8988T (cell line): ENCODE data around the gene LRRC25.

ENCODE experiments used
- DNase-seq: peaks from one replicate; pipeline ENCODE4 v3.0.0; 2011

Gene LRRC25

DNA sequence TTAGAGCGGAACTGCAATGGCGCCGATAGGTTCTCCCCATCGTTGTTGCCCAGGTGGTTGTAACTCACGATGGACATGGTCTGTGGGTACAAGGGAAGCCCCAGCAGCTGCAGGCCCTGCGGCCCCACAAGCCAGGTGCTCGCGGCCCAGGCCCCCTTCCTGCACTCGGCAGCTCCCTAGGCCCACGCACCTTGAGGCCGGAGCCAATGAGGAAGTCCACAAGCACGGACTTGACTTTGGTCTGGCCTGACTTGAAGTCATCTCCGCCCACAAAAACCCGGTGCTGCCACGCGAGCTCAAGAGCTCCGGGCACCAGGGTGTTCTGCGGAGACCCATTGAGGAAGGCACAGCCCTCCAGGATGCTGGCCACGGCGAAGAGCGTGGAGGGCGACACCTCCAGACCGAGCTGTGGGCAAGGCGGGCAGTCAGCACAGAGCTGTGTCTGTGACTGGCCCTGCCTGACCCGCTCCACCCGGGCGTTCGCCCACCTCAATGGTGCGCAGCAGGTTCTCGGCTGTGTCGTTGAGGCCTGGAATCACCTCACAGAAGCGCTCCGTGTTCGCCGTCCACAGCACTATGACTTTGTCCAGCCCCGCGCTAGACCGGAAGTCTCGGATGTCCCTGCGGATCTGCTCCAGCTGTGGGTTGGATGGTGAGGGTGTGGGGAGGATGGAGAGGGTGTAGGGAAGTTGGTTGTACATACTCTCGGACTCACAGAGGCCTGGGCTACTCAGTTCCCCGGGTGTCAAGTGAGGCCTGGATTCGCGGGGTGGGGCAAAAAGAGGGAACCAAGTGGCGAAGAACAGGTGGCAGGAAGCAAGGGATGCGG lies 38.6 kb upstream of the LRRC25 start:
- peak; percentile 52 for DNase-seq

DNA sequence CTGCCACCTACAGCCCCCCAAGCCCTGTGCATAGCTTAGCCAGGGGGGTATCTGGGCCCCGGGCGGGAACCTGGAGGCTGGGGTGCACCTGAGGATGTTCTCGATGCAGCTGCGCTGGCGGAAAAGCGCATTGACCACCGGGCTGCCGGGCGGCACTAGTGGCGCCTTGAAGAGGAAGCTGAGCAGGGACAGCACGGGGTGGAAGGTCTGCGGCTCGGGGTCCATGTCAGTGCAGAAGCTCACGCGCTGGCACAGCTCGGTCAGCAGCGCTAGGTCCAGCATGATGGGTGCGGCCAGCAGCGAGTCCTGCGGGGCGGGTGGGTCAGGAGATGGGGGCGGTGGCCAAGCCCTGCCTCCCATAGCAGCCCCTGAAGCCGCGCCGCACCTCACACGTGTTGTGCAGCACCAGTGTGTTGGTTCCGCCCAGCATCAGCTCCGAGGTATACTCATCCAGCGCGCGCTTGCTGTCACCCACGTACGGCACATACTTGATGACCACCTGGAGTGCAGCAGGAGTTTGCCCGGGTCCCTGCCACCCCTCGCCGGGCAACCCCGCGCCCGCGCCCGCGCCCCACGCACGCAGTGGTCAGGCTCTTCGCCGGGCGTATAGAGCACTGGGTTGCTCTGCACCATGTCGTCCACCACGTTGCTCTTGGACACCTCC lies 37.9 kb upstream of the LRRC25 start:
- DNase-seq: peak; percentile 56

DNA sequence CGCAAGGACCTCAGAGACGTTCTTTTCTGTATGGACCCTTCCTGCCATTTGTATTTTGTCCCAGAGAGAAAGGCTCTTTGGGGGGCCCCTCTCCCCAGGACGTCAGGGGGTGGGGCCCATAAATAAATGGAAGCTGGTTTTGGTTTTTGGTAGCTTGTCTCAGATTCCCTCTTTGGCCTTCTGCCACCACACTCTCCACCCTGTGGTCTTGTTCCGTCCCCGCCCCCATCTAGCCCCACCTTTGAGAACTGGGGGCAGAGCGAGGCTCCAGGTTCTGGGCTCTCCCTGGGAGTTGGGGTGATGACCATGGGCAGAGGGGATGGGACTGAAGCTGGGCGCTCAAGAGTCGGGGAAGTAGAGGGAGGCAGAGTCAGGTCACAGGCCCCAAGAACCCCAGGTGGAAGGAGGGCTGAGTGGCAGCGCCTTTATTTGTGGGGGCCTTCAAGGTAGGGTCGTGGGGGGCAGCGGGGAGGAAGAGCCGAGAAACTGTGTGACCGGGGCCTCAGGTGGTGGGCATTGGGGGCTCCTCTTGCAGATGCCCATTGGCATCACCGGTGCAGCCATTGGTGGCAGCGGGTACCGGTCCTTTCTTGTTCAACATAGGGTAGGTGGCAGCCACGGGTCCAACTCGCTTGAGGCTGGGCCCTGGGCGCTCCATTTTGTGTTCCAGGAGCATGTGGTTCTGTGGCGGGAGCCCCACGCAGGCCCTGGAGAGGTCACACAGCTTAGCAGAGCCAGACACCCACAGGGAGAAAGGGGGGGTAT lies 37.2 kb upstream of the LRRC25 start:
- DNase-seq: peak; percentile 56

DNA sequence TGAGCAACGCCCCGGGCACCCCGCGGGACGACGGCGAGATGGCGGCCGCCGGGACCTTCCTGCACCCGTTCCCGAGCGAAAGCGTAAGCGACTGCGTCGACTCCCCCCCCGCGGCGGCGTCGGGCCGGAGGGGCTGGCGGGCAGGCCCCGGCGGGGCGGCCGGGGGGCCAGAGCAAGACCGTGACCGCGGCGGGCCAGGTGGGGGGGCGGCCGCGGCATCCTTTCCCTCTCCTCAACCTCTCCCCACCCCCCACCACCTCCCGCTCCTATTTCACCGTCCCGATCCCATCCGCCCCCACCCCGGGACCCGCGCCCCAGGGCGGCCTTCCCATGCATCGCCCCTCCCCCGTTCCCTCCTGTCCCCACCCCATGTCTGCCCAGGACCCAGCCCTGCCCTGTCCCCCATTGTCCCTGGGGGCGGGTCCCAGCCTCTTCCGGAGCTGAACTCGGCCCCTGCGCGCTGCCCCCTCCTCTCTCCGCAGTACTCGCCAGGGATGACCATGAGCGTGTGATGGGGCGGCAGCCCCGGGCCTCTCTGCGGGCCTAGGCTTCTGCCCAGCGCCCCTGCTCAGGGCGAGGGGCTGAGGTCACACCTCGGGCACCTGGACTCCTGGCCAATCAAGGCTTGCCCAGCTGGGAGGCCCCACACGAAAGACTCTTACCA lies 36.4 kb upstream of the LRRC25 start:
- DNase-seq: peak; percentile 51

DNA sequence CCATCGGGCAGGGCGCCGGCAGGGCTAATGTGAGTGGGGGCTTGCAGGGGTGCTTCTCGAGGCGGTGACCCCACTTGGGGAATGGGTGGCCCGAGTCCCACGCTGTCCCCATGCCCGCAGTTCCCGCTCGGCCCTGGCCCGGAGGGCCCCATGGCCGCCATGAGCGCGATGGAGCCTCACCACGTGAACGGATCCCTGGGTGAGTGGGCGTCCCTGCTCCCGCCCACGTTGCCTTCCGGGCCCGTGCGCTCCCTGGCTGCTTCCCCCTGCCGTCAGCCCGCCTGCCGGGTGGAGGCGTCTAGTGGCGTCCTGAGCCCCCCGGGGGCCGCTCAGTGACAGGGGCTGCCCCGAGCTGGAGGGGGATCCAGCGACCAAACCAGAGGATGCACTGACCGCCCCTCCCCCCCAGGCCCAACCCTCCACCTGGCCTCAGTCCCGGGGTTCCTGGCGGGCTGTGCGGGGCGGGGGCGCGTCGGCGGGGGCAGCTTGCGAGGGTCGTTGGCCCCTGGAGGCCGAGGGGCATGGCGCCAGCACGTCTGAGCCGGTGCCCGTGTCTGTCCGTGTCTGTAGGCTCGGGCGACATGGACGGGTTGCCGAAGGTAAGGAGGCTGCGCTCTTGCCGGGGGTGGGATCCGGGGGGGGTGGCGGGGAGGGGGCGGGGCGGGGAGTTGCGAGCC lies 35.7 kb upstream of the LRRC25 start:
- DNase-seq: peak; percentile 50

DNA sequence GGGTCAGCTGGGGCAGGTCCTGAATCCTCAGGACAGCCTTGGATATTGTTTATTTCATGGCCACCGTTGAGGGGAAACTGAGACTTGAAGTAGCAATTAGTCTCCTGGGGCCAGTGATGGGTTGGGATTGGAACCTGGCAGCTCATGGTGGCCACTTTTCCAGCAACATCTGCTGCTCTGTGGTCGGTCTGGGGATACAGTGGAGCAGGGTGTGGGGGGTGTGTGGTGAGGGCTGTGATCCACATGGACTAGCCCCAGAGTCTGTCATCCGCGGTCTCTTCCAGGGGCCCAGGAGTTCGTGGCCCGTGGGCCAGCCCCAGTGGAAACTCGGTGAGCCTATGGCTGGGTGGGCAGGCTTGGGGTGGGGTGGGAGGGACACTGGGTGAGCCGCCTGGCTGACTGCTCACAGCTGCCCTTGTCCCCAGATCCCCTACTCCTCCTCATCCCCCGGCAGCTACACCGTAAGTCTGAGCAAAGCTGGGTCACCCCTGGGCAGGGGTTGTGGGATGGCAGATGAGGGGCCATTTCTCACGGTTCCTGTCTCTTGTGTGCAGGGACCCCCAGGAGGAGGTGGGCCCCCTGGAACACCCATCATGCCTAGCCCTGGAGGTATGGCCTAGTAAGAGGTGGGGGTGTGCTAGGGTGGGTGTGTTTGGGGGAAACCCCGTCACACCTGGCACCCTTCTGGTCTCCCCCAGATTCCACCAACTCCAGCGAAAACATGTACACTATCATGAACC lies 35.0 kb upstream of the LRRC25 start:
- peak; percentile 46 for DNase-seq

DNA sequence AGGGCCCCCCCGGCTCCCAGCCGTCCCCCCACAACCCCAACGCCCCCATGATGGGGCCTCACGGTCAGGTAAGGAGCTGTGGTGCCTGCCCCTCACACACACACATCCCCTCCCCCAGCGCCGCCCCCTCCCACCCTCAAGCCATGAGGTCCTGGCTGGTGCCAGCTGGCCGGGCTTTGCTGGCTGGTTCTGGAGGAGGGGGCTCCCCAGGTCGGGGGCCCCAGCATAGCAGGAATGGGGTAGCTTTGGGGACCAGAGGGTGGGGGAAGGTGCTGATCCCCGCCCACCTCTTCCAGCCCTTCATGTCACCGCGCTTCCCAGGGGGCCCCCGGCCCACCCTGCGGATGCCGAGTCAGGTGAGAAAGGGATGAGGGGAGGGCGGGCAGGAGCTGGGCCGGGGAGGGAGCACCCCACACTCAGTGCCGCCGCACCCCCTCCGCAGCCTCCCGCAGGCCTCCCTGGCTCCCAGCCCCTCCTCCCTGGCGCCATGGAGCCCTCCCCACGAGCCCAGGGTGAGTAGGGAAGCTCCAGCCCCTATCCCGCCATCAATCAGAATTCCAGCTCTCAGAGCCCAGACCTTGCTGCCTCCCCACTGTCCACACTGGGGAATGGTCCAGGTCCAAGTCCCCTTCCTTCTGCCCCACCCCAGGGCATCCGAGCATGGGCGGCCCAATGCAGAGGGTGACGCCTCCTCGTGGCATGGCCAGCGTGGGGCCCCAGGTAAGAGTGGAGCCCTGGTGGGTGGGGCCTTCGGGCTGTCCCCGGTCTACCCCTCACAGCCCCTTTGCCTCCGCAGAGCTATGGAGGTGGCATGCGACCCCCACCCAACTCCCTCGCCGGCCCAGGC lies 34.2 kb upstream of the LRRC25 start:
- peak; percentile 32 for DNase-seq

DNA sequence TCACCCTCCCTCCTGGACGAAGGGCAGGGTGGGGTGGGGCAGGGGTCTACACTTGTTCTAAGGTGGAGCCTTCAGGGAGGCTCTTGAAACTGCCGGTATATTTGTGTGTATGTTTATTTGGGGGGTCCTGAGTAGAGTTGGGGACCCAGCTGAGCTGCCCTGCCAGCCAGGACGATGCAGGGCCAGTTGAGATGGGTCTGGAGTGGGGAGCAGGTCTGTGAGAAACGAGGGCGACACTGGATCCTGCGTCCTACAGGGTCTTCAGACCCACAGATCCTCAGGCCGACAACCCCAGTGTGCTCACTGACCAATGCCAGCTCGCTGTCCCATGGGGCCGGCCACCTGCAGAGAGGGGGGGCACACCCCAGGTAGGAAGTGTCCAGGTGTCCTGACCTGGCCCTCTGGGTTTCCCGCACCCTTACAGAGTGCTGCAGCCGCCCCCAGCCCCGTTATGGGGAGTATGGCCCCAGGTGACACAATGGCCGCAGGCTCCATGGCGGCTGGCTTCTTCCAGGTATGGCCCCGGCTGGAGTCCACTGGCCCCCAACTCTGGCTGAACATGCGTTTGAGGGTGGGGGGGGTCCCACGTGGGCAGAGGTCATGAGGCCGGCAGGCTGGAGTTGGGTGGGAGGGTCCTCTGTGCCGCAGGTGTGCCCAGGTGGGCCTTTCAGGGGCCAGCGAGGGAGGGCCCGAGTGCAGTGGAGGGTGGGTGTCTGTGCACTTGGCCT lies 33.2 kb upstream of the LRRC25 start:
- no peak for DNase-seq

DNA sequence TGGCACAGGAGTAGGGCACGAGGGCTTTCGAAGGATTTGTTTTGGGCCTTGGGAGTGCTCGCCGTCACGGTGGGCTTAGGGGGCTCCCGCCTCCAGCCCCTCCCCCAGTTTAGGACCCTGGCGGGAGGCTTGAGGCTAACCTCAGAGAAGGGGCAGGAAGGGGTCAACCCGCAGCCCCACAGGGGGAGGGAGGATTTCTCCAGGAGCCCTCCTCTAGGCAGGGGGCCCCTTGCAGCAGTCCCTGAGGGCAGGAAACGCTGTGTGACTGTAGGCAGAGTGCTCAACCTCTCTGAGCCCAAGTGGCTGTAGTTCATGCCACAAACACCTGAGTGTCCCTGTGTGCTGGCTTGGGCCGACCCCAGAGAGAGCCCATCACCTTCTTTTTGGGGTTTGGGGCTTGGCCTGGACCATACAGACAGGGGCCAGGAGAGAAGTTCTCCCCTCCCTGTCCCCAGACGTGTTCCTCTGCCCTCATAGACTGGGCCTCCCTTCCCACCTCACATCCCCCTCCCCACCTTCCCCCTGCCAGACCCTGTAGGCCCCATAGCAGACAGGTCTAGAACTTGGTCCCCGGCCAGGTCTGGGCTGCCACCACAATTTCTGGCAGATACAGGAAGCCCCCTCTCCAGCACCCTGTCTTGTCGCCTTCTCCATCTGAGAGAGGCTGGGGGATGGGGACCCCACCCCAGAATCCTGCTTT lies 32.4 kb upstream of the LRRC25 start:
- DNase-seq: no peak

DNA sequence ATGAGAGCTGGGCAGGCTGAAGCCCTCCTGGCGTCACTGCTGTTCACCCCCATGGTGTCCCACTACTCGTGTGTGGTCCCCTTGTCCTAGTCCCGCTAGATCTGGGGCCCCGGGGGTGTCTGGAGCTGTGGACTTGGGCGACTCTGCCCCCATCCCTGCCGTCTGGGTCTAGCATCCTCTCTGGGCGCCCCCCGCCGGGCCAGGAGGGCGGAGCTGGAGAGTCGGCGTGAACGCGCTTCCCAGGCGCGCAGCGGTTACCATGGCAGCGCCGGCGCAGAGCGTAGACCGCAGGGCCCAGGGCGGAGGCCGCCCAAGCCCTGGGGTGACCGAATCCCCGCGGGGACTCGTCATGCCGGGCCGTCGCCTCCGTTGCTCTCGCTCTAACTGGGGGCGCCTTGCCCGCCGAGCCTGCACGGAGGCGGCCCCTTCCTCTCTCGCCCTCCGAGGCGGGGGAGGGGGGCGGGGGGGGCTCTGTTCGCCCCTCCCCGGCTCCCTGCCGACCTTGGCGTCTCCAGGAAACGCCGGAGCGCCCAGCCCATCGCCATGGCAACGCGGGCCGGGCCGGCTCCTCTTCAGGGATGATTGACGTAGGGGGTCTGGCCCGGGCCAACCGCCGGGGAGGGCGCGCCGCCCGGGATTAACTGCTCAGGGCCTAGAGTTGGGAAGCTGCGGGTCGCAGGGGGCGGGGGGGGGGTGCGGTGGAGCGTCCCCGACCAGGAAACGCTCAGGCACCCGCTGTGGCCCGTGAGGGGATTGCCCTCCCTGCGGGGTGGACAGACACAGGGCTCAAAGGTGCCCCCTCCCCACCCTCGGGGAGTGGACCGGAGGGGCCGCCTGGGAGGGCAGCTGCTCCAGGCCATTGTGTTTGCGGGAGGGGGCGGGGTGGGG lies 31.6 kb upstream of the LRRC25 start:
- no peak for DNase-seq

DNA sequence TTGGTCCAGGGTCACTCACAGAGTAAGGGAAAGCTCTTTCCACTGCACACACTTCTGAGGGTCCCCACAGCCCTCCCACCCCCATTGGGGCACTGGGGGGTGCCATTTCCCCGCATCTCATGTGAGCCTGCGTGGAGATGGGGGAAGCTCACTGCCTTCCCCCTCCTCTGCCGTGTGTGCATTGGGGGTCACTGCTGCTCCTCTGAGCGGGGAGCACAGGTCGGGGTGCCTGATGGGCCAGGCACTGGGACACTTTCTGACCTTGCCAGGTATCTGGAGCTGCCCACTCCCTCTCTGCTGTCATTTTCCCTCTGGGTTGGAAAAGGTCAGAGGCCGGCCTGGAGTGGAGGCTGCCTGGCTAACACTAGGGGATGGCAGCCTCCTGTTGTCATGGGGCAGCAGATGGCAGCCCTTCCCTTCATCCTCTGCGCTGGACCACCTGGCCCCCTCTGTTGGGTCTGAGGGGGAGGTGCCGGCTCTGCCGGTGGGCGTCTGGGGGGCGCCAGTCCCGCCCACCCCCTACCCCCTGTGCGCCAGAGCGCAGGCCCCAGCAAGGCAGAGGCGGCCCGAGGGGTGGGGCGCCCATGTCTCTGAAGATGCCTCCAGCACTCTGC lies 30.9 kb upstream of the LRRC25 start:
- no peak for DNase-seq

DNA sequence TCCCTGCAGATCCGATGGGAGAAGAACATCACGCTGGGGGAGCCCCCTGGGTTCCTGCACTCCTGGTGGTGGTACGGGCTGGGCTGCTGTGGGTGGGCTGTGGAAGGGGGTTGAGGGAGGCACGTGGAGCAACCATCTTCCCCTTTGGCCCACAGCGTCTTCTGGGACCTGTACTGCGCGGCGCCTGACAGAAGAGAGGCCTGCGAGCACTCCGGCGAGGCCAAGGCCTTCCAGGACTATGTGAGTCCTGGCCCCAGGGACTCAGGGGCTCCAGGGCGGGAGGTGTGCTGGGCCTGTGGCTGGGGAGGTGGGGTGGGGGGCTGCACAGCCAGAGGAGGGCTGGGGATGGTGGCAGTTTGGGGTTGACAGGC lies 30.3 kb upstream of the LRRC25 start:
- DNase-seq: no peak

DNA sequence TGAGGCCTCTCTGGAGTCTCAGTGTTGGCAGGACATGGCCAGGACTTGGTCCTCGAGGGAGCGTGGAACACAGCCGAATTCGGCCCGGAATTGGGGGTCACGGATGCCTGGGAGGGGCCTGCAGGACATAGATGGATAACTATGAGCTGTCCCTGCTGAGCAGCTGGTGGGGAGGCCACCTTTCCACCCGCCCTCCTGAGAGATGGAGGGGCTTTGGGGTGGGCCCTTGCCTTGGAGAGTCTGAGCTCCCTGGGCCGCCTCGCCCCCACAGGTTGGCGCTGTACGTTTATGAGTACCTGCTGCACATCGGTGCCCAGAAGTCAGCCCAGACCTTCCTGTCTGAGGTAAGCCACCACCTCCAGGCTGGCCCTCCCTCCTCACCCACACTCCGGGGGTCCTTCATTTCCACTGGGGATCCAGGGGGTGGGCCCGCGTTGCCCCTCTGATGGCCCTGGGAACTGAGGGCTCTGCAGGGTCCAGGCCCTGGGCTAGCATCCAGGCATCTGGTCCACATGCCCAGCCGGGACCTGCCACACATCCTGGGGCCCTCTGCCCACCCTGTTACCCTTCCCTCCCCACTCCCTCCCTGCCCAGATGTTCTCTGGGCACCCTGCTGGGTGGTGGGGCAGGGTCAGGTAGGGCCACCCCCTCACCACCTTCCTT lies 29.8 kb upstream of the LRRC25 start:
- no peak for DNase-seq

DNA sequence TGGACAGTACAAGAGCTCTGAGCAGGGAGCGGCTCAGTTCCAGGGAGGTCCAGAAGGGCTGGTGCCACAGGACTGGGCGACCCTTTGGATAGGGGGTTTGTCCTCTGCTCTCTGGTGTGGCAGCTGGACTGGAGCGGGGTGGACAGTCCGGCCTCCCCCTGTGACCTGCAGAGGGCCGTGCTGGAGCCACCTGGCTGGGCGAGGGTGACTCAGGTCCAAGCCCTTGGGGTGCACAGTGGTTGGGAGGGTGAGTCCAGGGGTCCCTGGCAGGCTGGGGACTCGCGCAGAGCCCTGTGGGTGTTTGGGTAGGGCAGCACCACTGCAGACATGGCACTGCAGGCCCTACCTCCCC lies 29.0 kb upstream of the LRRC25 start:
- no peak for DNase-seq

DNA sequence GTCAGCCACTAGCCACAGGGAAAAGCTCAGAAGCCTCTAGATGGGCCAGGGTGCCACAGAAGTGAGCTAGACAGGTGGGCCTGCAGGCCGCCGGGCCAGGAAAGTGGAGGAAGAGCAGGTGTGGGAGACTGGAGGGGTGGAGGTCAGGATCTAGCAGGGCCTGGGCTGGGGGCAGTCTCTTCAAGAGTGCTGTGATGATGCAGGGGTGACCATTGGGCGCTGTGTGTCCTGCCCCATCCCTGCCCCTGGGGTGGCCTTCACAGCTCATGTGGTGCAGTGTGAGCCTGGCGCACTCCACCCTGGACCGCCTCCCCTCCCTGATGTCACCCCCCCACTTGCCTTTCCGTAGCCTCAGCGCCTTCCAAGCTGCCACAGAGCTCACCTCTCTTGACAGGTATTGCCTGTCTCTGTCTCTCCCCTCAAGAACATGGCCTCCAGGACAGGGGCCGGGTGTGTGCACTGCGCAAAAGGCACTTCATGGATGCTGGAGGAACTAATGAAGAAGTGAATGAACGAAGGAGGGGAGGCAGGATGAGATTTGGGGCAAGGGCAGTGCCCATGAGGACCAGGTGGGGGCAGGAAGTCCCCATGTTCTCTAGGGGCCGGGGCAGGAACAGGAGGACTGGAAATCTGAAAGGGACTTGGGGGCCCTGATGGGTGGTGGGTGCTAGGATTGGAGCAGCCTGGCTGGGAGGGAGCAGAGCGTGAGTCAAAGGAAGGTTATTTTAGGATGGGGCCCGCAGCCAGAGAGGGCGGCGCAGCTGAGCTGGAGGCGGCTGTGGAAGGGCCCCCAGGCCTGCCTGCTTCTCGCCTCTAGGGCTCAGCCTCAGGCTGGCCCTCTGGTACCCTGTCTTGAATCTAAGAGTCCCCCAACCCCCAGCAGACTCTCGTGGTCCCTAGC lies 28.3 kb upstream of the LRRC25 start:
- DNase-seq: peak; percentile 94

DNA sequence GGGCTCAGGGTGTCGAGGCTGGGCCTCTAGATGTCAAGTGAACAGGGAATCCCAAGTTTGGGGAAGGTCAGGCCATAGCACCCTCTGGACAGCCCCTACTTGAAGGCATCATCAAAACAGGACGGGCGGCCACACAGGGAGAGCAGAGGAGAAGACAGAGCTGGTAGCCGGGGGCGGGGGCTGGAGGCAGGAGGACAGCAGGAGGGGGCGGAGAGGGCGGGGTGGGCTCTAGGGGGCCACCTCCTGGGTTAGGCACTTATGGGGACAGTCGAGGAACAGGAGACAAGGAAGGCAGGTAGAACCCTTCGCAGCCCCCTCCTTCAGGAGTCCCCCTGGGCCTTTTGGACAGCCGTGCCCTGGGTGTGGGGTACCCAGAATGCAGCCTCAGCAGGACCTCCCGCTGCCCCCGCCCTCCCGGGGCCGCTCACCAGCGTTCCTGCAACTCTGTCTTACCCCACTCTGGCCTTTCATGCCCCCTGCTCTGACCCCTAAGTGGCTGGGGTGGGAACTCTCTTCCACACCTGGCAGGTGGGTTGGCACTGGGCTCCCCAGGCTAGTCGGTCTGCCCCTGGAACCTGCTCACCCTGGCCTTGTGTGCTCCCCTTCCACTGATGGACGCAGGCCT lies 27.6 kb upstream of the LRRC25 start:
- no peak for DNase-seq
